Lower lobe of right lung (tissue), 2 donors: ENCODE data around the gene SLAMF8. TPM values are rescaled to one million over a fixed set of nuclear protein-coding genes. Genes with fewer than 3 reads are reported as not detected.

Experiments
- ATAC-seq, 2 donors: fragments of 200-7000 bp; cut with Tn5 transposase; one replicate each; pipeline ENCODE4 v1.9.1; 2020 to 2022; ENCODE audit warnings: mild to moderate bottlenecking in 2 of 2, moderate library complexity in 2 of 2
- DNase-seq: peaks from one replicate; pipeline ENCODE4 v3.0.0-alpha.2; 2020
- H3K27ac ChIP-seq: fragments of 200-600 bp; one replicate; pipeline ENCODE4 v1.8.0; 2022
- H3K27me3 ChIP-seq: fragments of 200-600 bp; one replicate; pipeline ENCODE4 v1.8.0; 2022; ENCODE audit warnings: low read depth
- H3K36me3 ChIP-seq: fragments of 200-600 bp; one replicate; pipeline ENCODE4 v1.8.0; 2022; ENCODE audit warnings: mild to moderate bottlenecking
- H3K4me1 ChIP-seq: fragments of 200-600 bp; one replicate; pipeline ENCODE4 v1.8.0; 2022
- H3K4me3 ChIP-seq: fragments of 200-600 bp; one replicate; pipeline ENCODE4 v1.8.0; 2022; ENCODE audit warnings: mild to moderate bottlenecking
- H3K9me3 ChIP-seq: fragments of 200-600 bp; one replicate; pipeline ENCODE4 v1.8.0; 2022
- CTCF ChIP-seq: fragments of 200-600 bp; IDR thresholded peaks from one replicate; pipeline ENCODE4 v1.8.0; 2022; ENCODE audit warnings: antibody characterized with exemption, mild to moderate bottlenecking
- intact Hi-C: fragments of 100-400 bp; cut with DNase I; formaldehyde crosslinking; loops from one replicate; pipeline ENCODE4 v1.11.0; 2022
- total RNA-seq: library from RNA; stranded (reverse); fragmentation: NEBNext Ultra II Directional; extraction: Animal tissue kit (Norgen Biotek cat#: 25700); gene quantifications from one replicate; pipeline ENCODE4 v1.2.1, GENCODE V29; 2021
- donor health status: DM: no; HTN: yes; CAD: no; lungs with severe emphysema.

Gene SLAMF8
- total RNA-seq, 1 donor from 2014 or later, result 51.2 TPM

GRCh38 chr1:159860456-159860855 is 33.8 kb downstream of the SLAMF8 start:
- intact Hi-C loops, result no loop called here
- TF ChIP-seq CTCF, result no peak
- Histone ChIP-seq H3K4me1 (peaks cover 1% of the 10 kb centered on the region), H3K9me3 (no peaks in the 10 kb centered on the region), H3K27me3 (no peaks in the 10 kb centered on the region), H3K4me3 (no peak overlapping the region), H3K27ac (no peak overlapping the region), H3K36me3 (no peaks in the 10 kb centered on the region)
- DNase-seq (no peak), ATAC-seq (no peak)

GRCh38 chr1:159861218-159861617 is 34.5 kb downstream of the SLAMF8 start:
- ATAC-seq (no peak), DNase-seq (no peak)
- Histone ChIP-seq H3K27ac (no peak overlapping the region), H3K4me3 (no peak overlapping the region), H3K36me3 (no peaks in the 10 kb centered on the region), H3K4me1 (no peaks in the 10 kb centered on the region), H3K27me3 (no peaks in the 10 kb centered on the region), H3K9me3 (no peaks in the 10 kb centered on the region)
- intact Hi-C loops, result no loop called here
- no peak for TF ChIP-seq CTCF

GRCh38 chr1:159862031-159862430 is 35.4 kb downstream of the SLAMF8 start:
- ATAC-seq (no peak), DNase-seq (no peak)
- Histone ChIP-seq H3K4me3 (no peak overlapping the region), H3K27ac (no peak overlapping the region), H3K9me3 (no peaks in the 10 kb centered on the region), H3K4me1 (no peaks in the 10 kb centered on the region), H3K27me3 (no peaks in the 10 kb centered on the region), H3K36me3 (no peaks in the 10 kb centered on the region)
- intact Hi-C loops, result no loop called here
- TF ChIP-seq CTCF, result no peak

- DNase-seq (no peak), ATAC-seq (no peak)
- no peaks in the 10 kb centered on the region for H3K9me3 ChIP-seq
- H3K4me1 ChIP-seq, result peaks cover 2% of the 10 kb centered on the region
- H3K27me3 ChIP-seq, result no peaks in the 10 kb centered on the region
- H3K27ac ChIP-seq, result no peak within 1 kb of the TSS
- intact Hi-C loops, result no loop called here
- TF ChIP-seq CTCF, result no peak
- no peak within 1 kb of the TSS for H3K4me3 ChIP-seq
- H3K36me3 ChIP-seq, result no peaks in the 10 kb centered on the region
Measured at GRCh38 chr1:159862557-159862956, 35.9 kb downstream of the SLAMF8 start, which contains the start of gene VSIG8. Gene VSIG8, minus strand, starts transcription at chr1:159862657. Its CDS starts 136 bp downstream, at chr1:159862521.

GRCh38 chr1:159864262-159864661 is 37.6 kb downstream of the SLAMF8 start:
- H3K27ac ChIP-seq, result no peak overlapping the region
- H3K9me3 ChIP-seq, result no peaks in the 10 kb centered on the region
- TF ChIP-seq CTCF, result no peak
- intact Hi-C loops, result no loop called here
- H3K27me3 ChIP-seq, result no peaks in the 10 kb centered on the region
- DNase-seq (no peak), ATAC-seq (no peak)
- H3K36me3 ChIP-seq, result no peaks in the 10 kb centered on the region
- peaks cover 9% of the 10 kb centered on the region for H3K4me1 ChIP-seq
- no peak overlapping the region for H3K4me3 ChIP-seq

GRCh38 chr1:159866066-159866465 is 39.4 kb downstream of the SLAMF8 start:
- no peak for ATAC-seq
- TF ChIP-seq CTCF, result no peak

More at GRCh38 chr1:159866066-159866465, 39.4 kb downstream of the SLAMF8 start:
- DNase-seq, result no peak
- Histone ChIP-seq H3K27me3 (no peaks in the 10 kb centered on the region), H3K4me1 (peaks cover 9% of the 10 kb centered on the region), H3K27ac (no peak overlapping the region), H3K9me3 (no peaks in the 10 kb centered on the region), H3K4me3 (no peak overlapping the region), H3K36me3 (no peaks in the 10 kb centered on the region)
- intact Hi-C loops, result no loop called here
